Neuronal stem cell (in vitro differentiated cells): ENCODE measurements around the gene CPNE9.
A peak's percentile ranks its signal among the peaks of the same experiment; 100 is the strongest.

Experiments used
- DNase-seq: peaks from one replicate; pipeline ENCODE4 v3.0.0-alpha.2; 2013; ENCODE audit warnings: low spot score
- H2AFZ ChIP-seq: one replicate; pipeline ENCODE4 v1.6.1; 2013; ENCODE audit warnings: mild to moderate bottlenecking, low read length, inconsistent platforms
- H2AK5ac ChIP-seq: 2 replicates; pipeline ENCODE4 v1.6.1; 2013; ENCODE audit warnings: low read depth, mild to moderate bottlenecking, inconsistent platforms, low read length, moderate library complexity, mixed read lengths
- H2BK120ac ChIP-seq: 2 replicates; pipeline ENCODE4 v1.6.1; 2013; ENCODE audit warnings: low read depth, mild to moderate bottlenecking, inconsistent platforms, low read length, moderate library complexity, mixed read lengths
- H2BK12ac ChIP-seq: one replicate; pipeline ENCODE4 v1.6.1; 2013; ENCODE audit warnings: low read length, inconsistent platforms
- H2BK15ac ChIP-seq: 2 replicates; pipeline ENCODE4 v1.6.1; 2013; ENCODE audit warnings: mild to moderate bottlenecking, low read length, inconsistent platforms, mixed read lengths
- H2BK5ac ChIP-seq: one replicate; pipeline ENCODE4 v1.6.1; 2013; ENCODE audit warnings: inconsistent platforms, mild to moderate bottlenecking, low read length, moderate library complexity
- H3K14ac ChIP-seq: one replicate; pipeline ENCODE4 v1.6.1; 2013; ENCODE audit warnings: low read length, inconsistent platforms
- H3K18ac ChIP-seq: 2 replicates; pipeline ENCODE4 v1.6.1; 2013; ENCODE audit warnings: low read length, inconsistent platforms
- H3K23ac ChIP-seq: 2 replicates; pipeline ENCODE4 v1.6.1; 2013; ENCODE audit warnings: low read depth, mild to moderate bottlenecking, mixed read lengths, low read length, inconsistent platforms; ENCODE audit not compliant: poor library complexity
- H3K27ac ChIP-seq: replicated peaks from 3 replicates; pipeline ENCODE4 v1.5.1; 2013; ENCODE audit warnings: low read length, inconsistent platforms
- H3K27me3 ChIP-seq, 3 experiments: 2 replicates each; pipeline ENCODE4 v1.6.1; 2013; ENCODE audit warnings: low read length in 3 of 3, mild to moderate bottlenecking in 2 of 3, inconsistent platforms in 1 of 3, low read depth in 1 of 3, mixed read lengths in 1 of 3, moderate library complexity in 1 of 3; ENCODE audit not compliant: control insufficient read depth in 3 of 3, insufficient read depth in 3 of 3
- H3K36me3 ChIP-seq, 2 donors: replicated peaks in 1 of 2; 2 replicates each; pipeline ENCODE4 v1.6.1; 2013; ENCODE audit warnings: low read length in 2 of 2; ENCODE audit not compliant: control insufficient read depth in 2 of 2, insufficient read depth in 2 of 2
- H3K4ac ChIP-seq: 2 replicates; pipeline ENCODE4 v1.6.1; 2013; ENCODE audit warnings: inconsistent platforms, mild to moderate bottlenecking, low read length, moderate library complexity
- H3K4me1 ChIP-seq, 2 donors: 1 replicate in 1 of 2; 2 replicates in 1 of 2; pipeline ENCODE4 v1.6.1; 2013; ENCODE audit warnings: low read length in 2 of 2, low read depth in 1 of 2; ENCODE audit not compliant: control insufficient read depth in 2 of 2, insufficient read depth in 1 of 2
- H3K4me2 ChIP-seq: one replicate; pipeline ENCODE4 v1.6.1; 2013; ENCODE audit warnings: mild to moderate bottlenecking, low read length, inconsistent platforms; ENCODE audit not compliant: insufficient read depth, poor library complexity, severe bottlenecking
- H3K4me3 ChIP-seq, 2 donors: 2 replicates each; pipeline ENCODE4 v1.5.1; 2013; ENCODE audit warnings: low read length in 2 of 2, mild to moderate bottlenecking in 2 of 2, inconsistent platforms in 1 of 2, moderate library complexity in 1 of 2
- H3K79me1 ChIP-seq: one replicate; pipeline ENCODE4 v1.6.1; 2013; ENCODE audit warnings: low read depth, mild to moderate bottlenecking, inconsistent platforms, low read length, moderate library complexity
- H3K9ac ChIP-seq: one replicate; pipeline ENCODE4 v1.6.1; 2013; ENCODE audit warnings: mild to moderate bottlenecking, low read depth, low read length, inconsistent platforms; ENCODE audit not compliant: poor library complexity
- H3K9me3 ChIP-seq, 2 donors: replicated peaks in 1 of 2; 2 replicates each; pipeline versions ENCODE3 to v1.6.1; 2013; ENCODE audit warnings: low read length in 2 of 2, mild to moderate bottlenecking in 2 of 2, inconsistent platforms in 1 of 2, low read depth in 1 of 2, mixed read lengths in 1 of 2, moderate library complexity in 1 of 2; ENCODE audit not compliant: control insufficient read depth in 2 of 2, insufficient read depth in 1 of 2
- H4K8ac ChIP-seq: one replicate; pipeline ENCODE4 v1.6.1; 2013; ENCODE audit warnings: low read depth, mild to moderate bottlenecking, inconsistent platforms, low read length, moderate library complexity
- H4K91ac ChIP-seq: one replicate; pipeline ENCODE4 v1.6.1; 2013; ENCODE audit warnings: low read length, low read depth, mild to moderate bottlenecking, inconsistent platforms; ENCODE audit not compliant: poor library complexity
- WGBS, 2 donors: extraction: QIAGEN DNeasy Blood & Tissue Kit; methylation state at CpG; one replicate each; pipeline ENCODE4 v1.1.7; 2013; ENCODE audit warnings: missing lambda C conversion rate in 2 of 2, mixed read lengths in 1 of 2; ENCODE audit not compliant: insufficient read length in 2 of 2, insufficient replicate concordance in 1 of 2; ENCODE audit errors: extremely low coverage in 2 of 2; 5-methylcytosine and 5-hydroxymethylcytosine counted together

The CPNE9 gene

GRCh38 chr3:9691636-9692035, 12.0 kb upstream of the CPNE9 start:
- Histone ChIP-seq H3K36me3 (peaks cover 42 to 88% of the 10 kb centered on the region in 2 donors), H3K27me3 (peaks cover 0 to 2% (median 0%) of the 10 kb centered on the region in 3 experiments), H2AFZ (no peak overlapping the region), H3K4me3 (no peak overlapping the region), H3K23ac (peak overlapping the region; percentile 67), H2AK5ac (no peak overlapping the region), H2BK5ac (no peak overlapping the region), H3K18ac (no peak overlapping the region), H3K9me3 (no peaks in the 10 kb centered on the region), H3K79me1 (no peaks in the 10 kb centered on the region), H2BK12ac (no peak overlapping the region), H3K4me2 (no peak overlapping the region), H4K91ac (no peak overlapping the region), H3K4ac (no peak overlapping the region), H2BK120ac (no peak overlapping the region), H2BK15ac (no peak overlapping the region), H3K9ac (peak overlapping the region; percentile 67), H3K14ac (no peak overlapping the region), H4K8ac (no peak overlapping the region), H3K4me1 (peaks cover 0 to 9% of the 10 kb centered on the region in 2 donors), H3K27ac (no peak overlapping the region)
- WGBS, 2 donors = no CpG with 5 or more reads among the region's 2 CpGs
- no peak for DNase-seq

GRCh38 chr3:9692416-9692815, 11.2 kb upstream of the CPNE9 start:
- H3K9ac ChIP-seq = no peak overlapping the region
- H3K9me3 ChIP-seq = no peaks in the 10 kb centered on the region
- peaks cover 0 to 9% of the 10 kb centered on the region in 2 donors for H3K4me1 ChIP-seq
- no peak overlapping the region for H3K4ac ChIP-seq
- H2AFZ ChIP-seq = no peak overlapping the region
- H2BK5ac ChIP-seq = no peak overlapping the region
- DNase-seq = no peak
- H4K91ac ChIP-seq = no peak overlapping the region
- no peak overlapping the region for H3K27ac ChIP-seq
- H3K14ac ChIP-seq = peak overlapping the region; percentile 31
- H3K4me2 ChIP-seq = no peak overlapping the region
- H2BK120ac ChIP-seq = no peak overlapping the region
- H3K4me3 ChIP-seq = no peak overlapping the region
- no peak overlapping the region for H2AK5ac ChIP-seq
- H3K23ac ChIP-seq = no peak overlapping the region
- no peak overlapping the region for H4K8ac ChIP-seq
- no peak overlapping the region for H3K18ac ChIP-seq
- H2BK15ac ChIP-seq = no peak overlapping the region
- H3K79me1 ChIP-seq = no peaks in the 10 kb centered on the region
- WGBS, 2 donors = no CpG with 5 or more reads among the region's 5 CpGs
- H3K27me3 ChIP-seq = peaks cover 0 to 2% (median 0%) of the 10 kb centered on the region in 3 experiments
- peaks cover 41 to 89% of the 10 kb centered on the region in 2 donors for H3K36me3 ChIP-seq
- no peak overlapping the region for H2BK12ac ChIP-seq

GRCh38 chr3:9695345-9695744, 8.3 kb upstream of the CPNE9 start:
- Histone ChIP-seq H2BK15ac (no peak overlapping the region), H3K79me1 (no peaks in the 10 kb centered on the region), H2AK5ac (no peak overlapping the region), H2BK5ac (no peak overlapping the region), H3K14ac (no peak overlapping the region), H3K27ac (no peak overlapping the region), H3K4me1 (peaks cover 3 to 11% of the 10 kb centered on the region in 2 donors), H4K91ac (no peak overlapping the region), H3K9me3 (no peaks in the 10 kb centered on the region), H3K4me2 (no peak overlapping the region), H3K4me3 (no peak overlapping the region), H3K23ac (no peak overlapping the region), H3K4ac (no peak overlapping the region), H3K9ac (no peak overlapping the region), H2BK12ac (no peak overlapping the region), H3K36me3 (peaks cover 29 to 79% of the 10 kb centered on the region in 2 donors), H2AFZ (no peak overlapping the region), H4K8ac (no peak overlapping the region), H3K27me3 (peaks cover 0 to 2% (median 0%) of the 10 kb centered on the region in 3 experiments), H3K18ac (no peak overlapping the region), H2BK120ac (no peak overlapping the region)
- WGBS, 2 donors = no CpG with 5 or more reads among the region's 4 CpGs
- DNase-seq = no peak

GRCh38 chr3:9695746-9696145, 7.9 kb upstream of the CPNE9 start:
- no CpG with 5 or more reads among the region's 7 CpGs for WGBS, 2 donors
- peaks cover 27 to 75% of the 10 kb centered on the region in 2 donors for H3K36me3 ChIP-seq

More at GRCh38 chr3:9695746-9696145, 7.9 kb upstream of the CPNE9 start:
- Histone ChIP-seq H3K4me2 (no peak overlapping the region), H2BK120ac (no peak overlapping the region), H3K27ac (no peak overlapping the region), H2AK5ac (no peak overlapping the region), H3K4me3 (no peak overlapping the region), H2BK5ac (no peak overlapping the region), H3K27me3 (peaks cover 0 to 2% (median 0%) of the 10 kb centered on the region in 3 experiments), H2BK15ac (no peak overlapping the region), H3K4ac (no peak overlapping the region), H4K8ac (no peak overlapping the region), H2AFZ (no peak overlapping the region), H3K79me1 (no peaks in the 10 kb centered on the region), H3K4me1 (peaks cover 3 to 11% of the 10 kb centered on the region in 2 donors), H3K23ac (no peak overlapping the region), H3K9me3 (no peaks in the 10 kb centered on the region), H2BK12ac (no peak overlapping the region), H3K9ac (no peak overlapping the region), H3K18ac (no peak overlapping the region), H4K91ac (no peak overlapping the region), H3K14ac (no peak overlapping the region)
- no peak for DNase-seq
